CD4-positive, alpha-beta T cell treated with Interleukin-12 subunit alpha and Interleukin-12 subunit beta, for 1 hour (primary cell): ENCODE results near the gene AHRR.

Experiments
- DNase-seq: peaks from one replicate; pipeline ENCODE4 v3.0.0-alpha.2; 2020

Gene AHRR

GRCh38 chr5:347712-348284 lies 26.3 kb downstream of the AHRR start:
- DNase-seq: no peak

GRCh38 chr5:348726-349125 lies 27.2 kb downstream of the AHRR start:
- no peak for DNase-seq

DNA sequence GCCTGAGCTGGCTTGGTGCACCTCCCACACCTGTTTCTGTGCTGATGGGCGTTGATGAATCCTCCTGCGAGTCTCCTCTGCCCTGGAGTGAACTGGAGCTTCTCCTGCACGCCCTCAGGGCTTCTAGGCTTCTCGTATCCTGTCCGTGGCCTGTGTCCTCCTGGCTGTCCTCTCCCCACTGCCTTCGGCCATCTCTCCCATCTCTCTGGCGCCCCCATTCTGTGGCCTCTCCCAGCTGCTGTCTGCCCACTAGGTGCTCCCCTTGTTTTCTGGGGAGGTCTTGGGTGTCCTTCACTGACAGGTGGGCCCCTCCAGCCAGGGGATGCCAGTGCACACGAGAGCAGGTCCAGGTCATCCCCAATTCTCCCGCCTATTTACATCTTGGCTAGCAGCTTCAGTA lies 28.8 kb downstream of the AHRR start:
- DNase-seq: no peak

GRCh38 chr5:351084-351920 lies 29.8 kb downstream of the AHRR start:
- DNase-seq: no peak

DNA sequence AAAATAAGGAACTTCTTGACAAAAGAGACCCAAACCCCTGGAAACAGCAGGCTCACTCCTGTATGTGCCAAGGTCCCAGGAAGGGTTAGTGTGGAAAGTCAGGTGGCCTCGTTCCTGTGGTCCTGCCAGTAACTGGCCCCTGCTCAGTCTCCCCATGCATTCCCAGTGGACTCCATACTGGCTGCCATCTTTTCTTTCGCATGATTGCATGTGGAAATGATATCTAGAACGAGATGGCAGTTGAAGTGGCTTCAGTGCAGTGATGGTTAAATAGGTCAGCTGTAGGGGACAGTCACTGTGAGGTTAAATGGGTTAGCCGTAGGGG lies 30.4 kb downstream of the AHRR start:
- no peak for DNase-seq

GRCh38 chr5:352639-353611 lies 31.4 kb downstream of the AHRR start:
- DNase-seq: no peak

- DNase-seq: no peak
These were observed 32.4 kb downstream of the AHRR start for GRCh38 chr5:353612-354580.

DNA sequence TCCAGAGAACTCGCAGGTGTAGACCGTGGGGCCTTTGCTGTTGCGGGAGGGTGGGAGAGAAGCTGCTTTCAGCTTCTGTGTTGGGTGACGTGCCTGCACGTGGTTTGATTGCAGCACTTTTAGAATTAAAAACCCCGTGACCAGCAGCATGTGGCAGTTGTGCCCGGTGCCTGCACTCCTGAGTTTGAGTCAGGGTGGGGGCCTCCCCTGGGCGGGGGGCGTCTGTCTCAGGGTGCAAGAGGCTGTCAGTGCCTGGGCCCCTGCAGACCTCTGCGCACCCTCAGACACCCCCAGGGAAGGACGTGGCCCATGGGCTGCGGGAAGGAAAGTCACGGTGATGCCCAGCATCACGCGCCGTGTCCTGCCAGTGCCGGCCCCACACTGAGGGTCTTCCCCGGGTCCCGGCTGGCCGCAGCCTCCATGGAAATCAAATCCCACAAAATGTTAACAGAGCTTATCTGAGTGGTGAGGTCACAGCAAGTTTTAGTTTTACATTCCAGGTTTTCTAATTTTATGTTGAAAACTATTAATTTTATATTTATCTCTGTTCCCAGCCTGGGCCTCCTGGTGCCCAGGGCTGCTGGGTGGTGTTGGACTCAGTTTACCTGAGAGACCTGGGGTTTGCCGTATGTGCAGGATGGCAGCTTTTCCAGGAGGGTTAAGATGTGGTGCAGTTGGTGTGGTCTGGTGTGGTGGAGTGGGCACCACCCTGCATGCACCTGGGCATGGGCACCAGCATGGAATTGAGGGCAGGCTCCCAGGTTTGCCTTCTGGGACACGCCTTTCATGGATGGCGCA lies 33.3 kb downstream of the AHRR start:
- no peak for DNase-seq

DNA sequence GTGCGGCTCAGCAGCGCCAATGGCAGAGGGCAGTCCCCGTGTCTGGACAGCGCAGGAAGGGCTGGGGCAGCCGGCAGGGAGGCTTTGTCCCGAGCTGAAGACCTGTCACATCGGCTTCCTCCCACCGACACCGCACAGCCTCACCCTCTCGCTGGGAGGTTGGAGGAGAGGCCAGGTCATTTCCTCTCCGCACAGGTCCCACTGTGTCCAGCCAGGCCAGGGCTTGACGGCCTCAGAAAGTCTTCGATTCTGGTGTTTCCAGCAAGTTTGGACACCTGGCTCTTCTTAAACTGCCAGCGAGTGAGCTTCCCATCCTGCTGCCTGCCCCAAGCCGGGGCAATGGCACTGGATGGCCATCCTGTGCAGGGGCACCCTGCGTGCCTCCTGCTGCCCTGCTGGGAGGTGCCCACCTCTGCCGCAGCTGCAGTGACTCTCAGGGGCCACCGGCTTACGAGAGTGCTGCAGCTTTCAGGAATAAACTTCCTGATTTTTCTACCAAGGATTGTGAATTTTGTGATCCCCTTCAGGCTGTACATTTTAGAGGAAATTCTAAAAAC lies 33.9 kb downstream of the AHRR start:
- no peak for DNase-seq

DNA sequence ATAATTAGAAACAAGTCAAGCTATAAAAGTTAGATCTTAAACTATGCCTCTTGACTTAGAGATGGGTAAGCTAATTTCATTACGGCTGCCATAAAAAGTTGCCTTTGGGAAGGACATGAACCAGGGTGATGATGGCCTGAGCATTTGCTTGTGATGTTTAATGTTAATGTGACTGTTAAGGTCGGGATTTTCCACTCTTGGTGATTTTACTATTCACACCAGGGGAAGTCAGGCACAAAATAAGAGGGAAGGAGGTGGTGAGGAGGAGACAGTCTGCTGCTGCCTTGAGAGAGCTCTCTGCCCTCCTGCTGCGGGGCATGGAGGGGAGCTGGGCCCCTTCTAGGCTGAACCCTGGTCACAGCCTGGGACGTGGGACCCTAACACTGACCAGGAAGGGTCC lies 34.4 kb downstream of the AHRR start:
- DNase-seq: no peak

- no peak for DNase-seq
These were observed 37.9 kb downstream of the AHRR start for GRCh38 chr5:359301-359897.

DNA sequence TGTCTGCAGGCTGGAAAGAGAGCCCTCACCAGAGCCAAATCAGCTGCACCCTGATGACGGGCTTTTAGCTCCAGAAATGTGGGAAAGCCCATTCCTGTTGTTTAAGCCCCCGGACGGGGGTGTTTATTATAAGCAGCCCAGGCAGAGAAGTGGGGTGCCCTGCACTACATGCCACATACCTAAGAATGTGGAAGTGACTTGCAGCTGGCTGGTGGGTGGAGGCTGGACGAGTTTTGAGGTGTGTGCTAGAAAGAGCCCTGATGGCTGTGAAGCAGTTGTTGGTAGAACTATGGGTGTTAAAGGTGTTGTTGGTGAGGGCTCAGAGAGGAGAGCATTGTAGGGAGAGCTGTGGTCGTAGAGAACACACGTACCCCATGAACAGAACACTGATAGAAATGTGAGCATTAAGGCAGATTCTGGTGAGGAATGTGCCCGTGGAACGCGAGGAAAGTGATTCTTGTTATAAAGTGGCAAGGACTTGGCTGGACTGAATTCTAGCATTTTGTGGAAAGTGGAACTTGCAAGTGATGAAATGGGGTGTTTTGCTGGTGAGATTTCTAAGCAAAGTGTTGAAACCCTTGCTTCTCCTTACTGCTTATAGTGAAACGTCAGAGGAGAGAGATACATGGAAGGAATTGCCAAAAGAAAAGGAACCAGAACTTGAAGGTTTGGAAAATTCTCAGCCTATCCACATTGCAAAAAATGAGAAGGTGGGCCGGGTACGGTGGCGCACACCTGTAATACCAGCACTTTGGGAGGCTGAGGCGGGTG lies 38.9 kb downstream of the AHRR start:
- no peak for DNase-seq

- DNase-seq: no peak
These were observed 40.7 kb downstream of the AHRR start for GRCh38 chr5:362189-362588.

DNA sequence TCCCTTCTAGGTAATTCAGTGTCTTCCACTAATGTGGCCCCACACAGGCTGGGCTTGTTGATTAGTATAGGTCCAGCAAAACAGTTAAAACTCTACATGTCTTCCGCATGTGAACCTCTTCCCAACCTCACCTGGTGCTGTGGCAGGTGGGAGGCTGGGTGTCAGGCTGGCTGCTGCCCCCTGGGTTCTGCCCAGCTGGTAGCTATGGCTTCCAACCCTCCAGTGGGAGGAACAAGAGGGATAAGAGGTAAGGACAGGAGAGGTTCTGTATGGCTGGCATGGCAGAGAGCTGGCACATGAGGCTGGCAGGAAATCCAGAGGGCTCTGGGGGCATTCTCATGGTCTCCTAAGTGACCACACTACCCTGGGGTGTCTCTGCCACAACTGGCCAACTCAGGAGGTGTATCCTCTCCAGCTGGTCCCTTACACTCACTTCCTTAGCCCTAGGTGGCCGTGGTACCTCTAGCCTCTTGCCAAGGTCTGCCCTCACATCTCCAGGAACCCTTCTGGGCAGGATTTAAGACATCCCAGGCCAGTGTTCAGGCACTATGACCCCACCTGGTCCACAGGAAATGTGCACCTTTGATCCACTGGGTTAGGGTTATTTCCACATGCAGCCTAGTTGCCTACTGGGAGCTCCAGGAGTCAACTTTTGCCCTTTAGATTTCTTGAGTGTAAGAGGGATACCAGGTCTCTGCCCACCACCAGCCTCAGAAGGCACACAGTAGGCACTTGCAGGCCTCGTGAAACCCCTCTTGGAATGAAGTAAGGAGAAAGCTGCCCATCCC lies 41.7 kb downstream of the AHRR start:
- DNase-seq: no peak

GRCh38 chr5:364497-364896 lies 43.0 kb downstream of the AHRR start:
- DNase-seq: no peak

GRCh38 chr5:366541-367357 lies 45.2 kb downstream of the AHRR start:
- no peak for DNase-seq

DNA sequence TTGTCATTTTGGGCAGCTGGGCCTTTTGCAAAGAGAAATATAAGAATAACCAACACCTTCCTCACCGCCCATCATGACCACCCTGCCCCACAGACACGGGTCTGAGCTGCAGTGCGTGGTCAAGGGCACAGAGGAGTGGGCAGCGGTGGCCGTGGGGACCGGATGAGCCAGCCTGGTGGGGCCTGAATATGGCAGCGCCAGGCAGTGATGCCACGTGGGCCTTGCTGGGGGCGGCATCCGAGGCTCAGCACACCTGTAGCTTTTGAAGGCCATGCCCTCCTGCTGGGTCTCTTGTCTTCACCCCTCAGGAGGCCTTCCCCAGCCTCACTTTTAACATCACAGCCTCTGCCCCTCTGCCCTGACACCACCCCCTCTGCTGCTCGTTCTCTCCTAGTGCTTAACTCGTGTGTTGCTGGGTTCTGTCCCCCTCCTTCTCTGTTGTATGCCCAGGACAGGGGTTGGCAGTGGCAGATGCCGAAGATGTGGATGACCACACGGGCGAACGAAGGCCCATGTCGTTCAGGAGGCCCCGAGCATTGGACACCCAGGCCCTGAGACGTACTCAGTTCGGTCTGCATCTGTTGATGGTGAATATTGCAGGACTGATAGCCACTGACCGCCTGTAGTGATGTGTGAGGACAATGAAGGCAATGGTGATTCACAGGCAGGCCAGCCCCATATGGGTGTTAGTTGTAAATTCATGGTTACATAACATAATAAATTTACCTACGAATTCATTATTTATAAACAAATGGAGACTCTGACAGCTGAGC lies 46.0 kb downstream of the AHRR start:
- DNase-seq: no peak
